ENCODE measurements around the gene CRLF1.
A peak's percentile ranks its signal among the peaks of the same experiment; 100 is the strongest.

CRLF1 gene

DNA sequence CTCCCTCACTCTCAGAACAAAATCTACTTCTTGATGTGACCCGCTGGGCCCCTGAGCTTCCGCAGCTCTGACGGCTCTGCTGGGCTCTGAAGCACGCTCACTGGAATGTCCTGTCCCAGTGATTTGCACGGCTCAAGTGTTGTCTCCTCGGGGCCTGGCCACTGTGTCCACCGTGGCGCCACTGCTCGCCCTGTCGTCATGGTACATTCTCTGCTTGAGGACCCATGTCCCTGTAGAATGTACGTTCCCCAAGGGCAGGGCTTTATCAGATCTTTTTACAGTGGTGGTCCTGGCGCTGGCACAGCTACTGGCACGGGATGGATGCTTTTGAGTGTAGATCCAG is 42.3 kb upstream of the CRLF1 start:
- H3K36me3 ChIP-seq (ENCODE audit: control insufficient read depth in 2 of 2, insufficient read depth in 2 of 2, low read length in 2 of 2): no peaks in the 10 kb centered on the region
- H3K27me3 ChIP-seq (ENCODE audit: control insufficient read depth in 2 of 2, insufficient read depth in 2 of 2, low read length in 2 of 2): no peaks in the 10 kb centered on the region
- peak overlapping the region; percentile 71 for H3K27ac ChIP-seq (ENCODE audit: low read depth in 2 of 2, low read length in 2 of 2)
- peak overlapping the region; percentile 2 to 14 for H3K9ac ChIP-seq (ENCODE audit: low read depth in 1 of 2, low read length in 2 of 2)
- peaks cover 12 to 13% of the 10 kb centered on the region in 2 donors for H3K4me1 ChIP-seq (ENCODE audit: control insufficient read depth in 2 of 2, insufficient read depth in 2 of 2, low read length in 2 of 2)
- no peaks in the 10 kb centered on the region for H3K9me3 ChIP-seq (ENCODE audit: control insufficient read depth in 2 of 2, low read length in 2 of 2)
- H3K4me3 ChIP-seq (ENCODE audit: low read length in 2 of 2): no peak overlapping the region

DNA sequence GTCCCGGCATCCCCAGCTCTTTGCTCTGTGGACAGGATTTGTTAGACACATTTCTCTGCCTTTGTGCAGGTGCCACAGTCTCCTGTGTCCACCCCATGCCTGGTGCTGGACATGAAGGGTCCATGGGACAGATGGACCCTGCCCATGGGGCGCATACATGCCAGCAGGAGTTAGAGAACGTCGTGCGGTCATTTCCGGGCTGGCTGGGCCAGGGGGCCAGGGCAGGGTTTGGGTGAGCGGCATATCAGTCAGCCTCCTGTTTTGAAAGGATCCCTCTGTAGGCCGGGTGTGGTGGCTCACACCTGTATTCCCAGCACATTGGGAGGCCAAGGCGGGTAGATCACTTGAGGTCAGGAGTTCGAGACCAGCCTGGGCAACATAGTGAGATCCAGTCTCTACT is 41.2 kb upstream of the CRLF1 start:
- H3K9me3 ChIP-seq (ENCODE audit: control insufficient read depth in 2 of 2, low read length in 2 of 2): no peaks in the 10 kb centered on the region
- no peak overlapping the region for H3K27ac ChIP-seq (ENCODE audit: low read depth in 2 of 2, low read length in 2 of 2)
- H3K27me3 ChIP-seq (ENCODE audit: control insufficient read depth in 2 of 2, insufficient read depth in 2 of 2, low read length in 2 of 2): no peaks in the 10 kb centered on the region
- H3K4me1 ChIP-seq (ENCODE audit: control insufficient read depth in 2 of 2, insufficient read depth in 2 of 2, low read length in 2 of 2): peaks cover 12 to 13% of the 10 kb centered on the region in 2 donors
- H3K4me3 ChIP-seq (ENCODE audit: low read length in 2 of 2): no peak overlapping the region
- no peak overlapping the region for H3K9ac ChIP-seq (ENCODE audit: low read depth in 1 of 2, low read length in 2 of 2)
- no peaks in the 10 kb centered on the region for H3K36me3 ChIP-seq (ENCODE audit: control insufficient read depth in 2 of 2, insufficient read depth in 2 of 2, low read length in 2 of 2)

DNA sequence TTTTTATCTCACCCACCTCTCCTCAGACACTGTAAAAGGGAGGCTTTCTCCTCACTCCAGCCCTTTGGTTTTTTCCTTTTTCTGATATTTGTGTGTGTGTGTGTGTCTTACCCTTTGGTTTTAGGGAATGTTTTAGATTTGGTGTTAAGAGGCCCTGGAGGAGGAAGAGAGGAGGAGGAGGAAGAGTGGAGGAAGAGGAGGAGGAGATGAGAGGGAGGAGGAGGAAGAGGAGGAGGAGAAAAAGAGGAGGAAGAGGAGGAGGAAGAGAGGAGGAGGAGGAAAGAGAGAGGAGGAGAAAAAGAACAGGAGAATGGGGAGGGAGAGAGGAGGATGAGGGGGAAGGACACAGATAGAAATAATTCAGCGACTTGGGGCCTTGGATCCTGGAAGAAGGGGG is 40.8 kb upstream of the CRLF1 start:
- Histone ChIP-seq H3K4me1 (ENCODE audit: control insufficient read depth in 2 of 2, insufficient read depth in 2 of 2, low read length in 2 of 2) (peaks cover 12 to 13% of the 10 kb centered on the region in 2 donors), H3K27me3 (ENCODE audit: control insufficient read depth in 2 of 2, insufficient read depth in 2 of 2, low read length in 2 of 2) (no peaks in the 10 kb centered on the region), H3K9ac (ENCODE audit: low read depth in 1 of 2, low read length in 2 of 2) (no peak overlapping the region), H3K36me3 (ENCODE audit: control insufficient read depth in 2 of 2, insufficient read depth in 2 of 2, low read length in 2 of 2) (no peaks in the 10 kb centered on the region), H3K9me3 (ENCODE audit: control insufficient read depth in 2 of 2, low read length in 2 of 2) (no peaks in the 10 kb centered on the region), H3K4me3 (ENCODE audit: low read length in 2 of 2) (no peak overlapping the region), H3K27ac (ENCODE audit: low read depth in 2 of 2, low read length in 2 of 2) (no peak overlapping the region)

DNA sequence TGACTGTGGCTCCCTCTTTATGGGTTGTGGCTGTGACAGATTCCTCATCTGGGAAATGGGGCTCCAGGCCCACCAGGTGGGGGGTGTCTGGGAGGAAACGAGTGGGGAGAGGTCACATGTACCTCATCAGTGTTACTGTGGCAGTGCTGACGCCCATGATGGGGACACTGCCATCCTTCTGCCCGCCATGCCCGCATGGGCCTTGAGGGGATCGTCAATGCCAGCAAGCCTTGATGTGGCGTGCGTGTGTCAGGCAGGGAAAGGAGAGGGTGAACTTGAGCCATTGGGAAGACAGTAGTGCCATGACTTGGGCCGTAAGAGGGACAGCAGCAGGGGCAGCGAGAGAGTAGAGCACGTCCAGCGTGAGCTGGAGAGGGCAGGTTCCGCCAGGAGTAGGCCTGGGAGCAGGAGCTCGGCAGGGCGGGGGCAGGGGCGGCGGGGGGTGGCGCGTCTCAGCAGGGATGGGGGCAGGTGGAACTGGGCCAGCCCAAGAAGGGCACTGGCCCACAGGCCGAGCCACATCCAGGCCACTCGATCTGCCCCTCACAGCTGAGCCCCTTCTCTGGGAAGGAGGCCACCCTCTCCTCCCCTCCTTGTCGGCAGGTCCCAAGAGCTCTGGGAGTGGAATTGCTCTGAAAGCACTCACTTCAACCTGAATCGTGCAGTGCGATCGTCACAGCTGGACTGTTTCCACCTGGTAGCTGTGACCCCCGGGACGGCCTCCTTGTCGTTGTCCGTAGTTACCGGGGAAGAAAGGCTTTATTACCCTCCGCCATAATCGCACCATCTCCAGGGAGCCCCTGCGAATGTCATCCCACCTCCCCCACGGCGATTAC is 40.2 kb upstream of the CRLF1 start:
- H3K27ac ChIP-seq (ENCODE audit: low read depth in 2 of 2, low read length in 2 of 2): no peak overlapping the region
- H3K9me3 ChIP-seq (ENCODE audit: control insufficient read depth in 2 of 2, low read length in 2 of 2): no peaks in the 10 kb centered on the region
- no peak overlapping the region for H3K9ac ChIP-seq (ENCODE audit: low read depth in 1 of 2, low read length in 2 of 2)
- H3K27me3 ChIP-seq (ENCODE audit: control insufficient read depth in 2 of 2, insufficient read depth in 2 of 2, low read length in 2 of 2): no peaks in the 10 kb centered on the region
- H3K4me3 ChIP-seq (ENCODE audit: low read length in 2 of 2): no peak overlapping the region
- peaks cover 12 to 13% of the 10 kb centered on the region in 2 donors for H3K4me1 ChIP-seq (ENCODE audit: control insufficient read depth in 2 of 2, insufficient read depth in 2 of 2, low read length in 2 of 2)
- H3K36me3 ChIP-seq (ENCODE audit: control insufficient read depth in 2 of 2, insufficient read depth in 2 of 2, low read length in 2 of 2): no peaks in the 10 kb centered on the region

DNA sequence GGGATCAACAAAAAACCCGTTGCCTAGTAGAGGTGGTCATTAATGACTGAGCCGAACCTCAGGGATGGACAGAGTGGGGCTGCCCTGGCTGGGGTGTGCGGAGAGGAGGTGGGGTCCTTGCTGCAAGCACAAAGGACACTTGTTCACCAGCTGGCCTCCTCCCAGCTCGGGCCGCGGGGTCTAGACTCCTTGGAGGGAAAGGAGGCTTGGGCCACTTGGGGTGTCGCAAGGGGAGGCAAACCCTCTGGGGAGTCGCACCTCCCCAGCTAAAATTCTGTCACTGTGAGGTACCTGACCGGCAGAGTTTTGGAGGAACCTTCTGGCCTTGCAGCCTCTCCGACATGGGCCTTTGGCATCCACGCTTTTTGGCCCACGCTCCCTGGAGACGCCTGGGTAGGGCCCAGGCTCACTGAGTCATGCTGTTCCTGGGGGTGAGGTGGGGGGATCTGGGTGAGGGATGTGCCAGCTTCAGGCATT is 38.5 kb upstream of the CRLF1 start:
- H3K9me3 ChIP-seq (ENCODE audit: control insufficient read depth in 2 of 2, low read length in 2 of 2): no peaks in the 10 kb centered on the region
- H3K27me3 ChIP-seq (ENCODE audit: control insufficient read depth in 2 of 2, insufficient read depth in 2 of 2, low read length in 2 of 2): no peaks in the 10 kb centered on the region
- H3K9ac ChIP-seq (ENCODE audit: low read depth in 1 of 2, low read length in 2 of 2): no peak overlapping the region
- H3K27ac ChIP-seq (ENCODE audit: low read depth in 2 of 2, low read length in 2 of 2): no peak overlapping the region
- H3K4me1 ChIP-seq (ENCODE audit: control insufficient read depth in 2 of 2, insufficient read depth in 2 of 2, low read length in 2 of 2): peaks cover 12 to 13% of the 10 kb centered on the region in 2 donors
- H3K4me3 ChIP-seq (ENCODE audit: low read length in 2 of 2): no peak overlapping the region
- H3K36me3 ChIP-seq (ENCODE audit: control insufficient read depth in 2 of 2, insufficient read depth in 2 of 2, low read length in 2 of 2): no peaks in the 10 kb centered on the region

DNA sequence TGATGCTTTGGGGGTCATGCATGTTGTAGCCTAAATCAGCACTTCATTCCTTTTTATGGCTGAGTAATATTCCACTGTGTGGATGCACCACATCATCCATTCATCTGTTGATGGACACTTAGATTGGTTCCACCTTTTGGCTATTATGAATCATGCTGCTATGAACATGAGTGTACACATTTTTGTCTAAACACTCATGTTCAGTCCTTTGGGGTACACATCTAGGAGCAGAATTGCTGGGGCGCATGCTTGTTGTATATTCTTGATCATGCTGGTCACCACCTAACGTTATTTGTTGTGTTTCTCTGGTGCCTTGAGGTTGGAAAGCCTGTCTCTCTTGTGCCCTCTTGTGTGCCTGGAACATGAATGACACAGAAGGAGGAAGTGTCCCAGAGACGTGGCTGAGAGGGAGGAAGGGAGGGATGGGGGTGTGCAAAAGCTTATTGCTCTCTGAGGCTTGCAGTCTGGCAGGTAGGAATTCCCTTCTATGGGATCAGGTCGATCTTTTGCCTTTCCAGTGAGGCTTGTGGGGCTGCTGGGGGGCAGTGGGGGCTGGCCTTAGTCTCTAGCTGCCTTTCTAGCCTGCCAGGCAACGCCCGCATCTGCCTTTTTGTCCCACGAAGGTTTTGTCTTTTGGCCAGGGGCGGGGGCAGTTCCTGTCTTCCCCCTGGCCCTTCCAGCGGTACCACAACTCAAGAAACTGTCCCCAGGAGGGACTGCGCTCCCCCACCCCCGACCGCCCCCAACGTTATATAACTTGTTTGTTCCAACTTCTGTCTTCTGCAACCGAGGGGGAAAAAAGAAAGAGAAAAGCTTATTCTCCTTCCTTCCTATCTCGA is 37.8 kb upstream of the CRLF1 start:
- Histone ChIP-seq H3K9me3 (ENCODE audit: control insufficient read depth in 2 of 2, low read length in 2 of 2) (no peaks in the 10 kb centered on the region), H3K36me3 (ENCODE audit: control insufficient read depth in 2 of 2, insufficient read depth in 2 of 2, low read length in 2 of 2) (no peaks in the 10 kb centered on the region), H3K27me3 (ENCODE audit: control insufficient read depth in 2 of 2, insufficient read depth in 2 of 2, low read length in 2 of 2) (no peaks in the 10 kb centered on the region), H3K4me3 (ENCODE audit: low read length in 2 of 2) (no peak overlapping the region), H3K9ac (ENCODE audit: low read depth in 1 of 2, low read length in 2 of 2) (no peak overlapping the region), H3K27ac (ENCODE audit: low read depth in 2 of 2, low read length in 2 of 2) (peak overlapping the region; percentile 25 to 33), H3K4me1 (ENCODE audit: control insufficient read depth in 2 of 2, insufficient read depth in 2 of 2, low read length in 2 of 2) (peaks cover 8 to 11% of the 10 kb centered on the region in 2 donors)

DNA sequence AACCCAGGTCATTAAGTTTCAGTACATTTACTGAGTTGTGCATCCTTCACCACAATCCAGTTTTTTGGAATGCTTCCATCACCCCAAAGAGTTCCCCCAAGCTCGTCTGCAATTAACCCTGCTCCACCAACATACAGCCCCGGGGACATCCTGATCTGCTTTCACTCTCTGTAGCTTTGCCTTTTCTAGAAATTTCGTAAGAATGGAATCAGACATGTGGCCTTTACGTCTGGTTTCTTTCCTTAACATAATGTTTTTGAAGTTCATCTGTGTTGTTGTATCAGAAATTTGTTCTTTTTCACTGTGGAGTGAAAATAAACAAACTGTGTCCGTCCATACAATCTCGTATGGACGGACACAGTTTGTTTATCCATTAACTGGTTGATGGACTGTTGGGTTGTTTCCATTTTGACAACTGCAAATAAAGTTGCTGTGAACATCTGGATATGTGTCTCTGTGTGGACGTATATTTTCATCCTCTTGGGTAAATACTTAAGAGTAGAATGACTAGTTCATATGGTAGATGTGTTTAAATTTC is 33.2 kb upstream of the CRLF1 start:
- no peak overlapping the region for H3K27ac ChIP-seq (ENCODE audit: low read depth in 2 of 2, low read length in 2 of 2)
- peaks cover 19 to 21% of the 10 kb centered on the region in 2 donors for H3K4me1 ChIP-seq (ENCODE audit: control insufficient read depth in 2 of 2, insufficient read depth in 2 of 2, low read length in 2 of 2)
- H3K36me3 ChIP-seq (ENCODE audit: control insufficient read depth in 2 of 2, insufficient read depth in 2 of 2, low read length in 2 of 2): no peaks in the 10 kb centered on the region
- no peak overlapping the region for H3K4me3 ChIP-seq (ENCODE audit: low read length in 2 of 2)
- no peaks in the 10 kb centered on the region for H3K27me3 ChIP-seq (ENCODE audit: control insufficient read depth in 2 of 2, insufficient read depth in 2 of 2, low read length in 2 of 2)
- no peaks in the 10 kb centered on the region for H3K9me3 ChIP-seq (ENCODE audit: control insufficient read depth in 2 of 2, low read length in 2 of 2)
- H3K9ac ChIP-seq (ENCODE audit: low read depth in 1 of 2, low read length in 2 of 2): no peak overlapping the region

DNA sequence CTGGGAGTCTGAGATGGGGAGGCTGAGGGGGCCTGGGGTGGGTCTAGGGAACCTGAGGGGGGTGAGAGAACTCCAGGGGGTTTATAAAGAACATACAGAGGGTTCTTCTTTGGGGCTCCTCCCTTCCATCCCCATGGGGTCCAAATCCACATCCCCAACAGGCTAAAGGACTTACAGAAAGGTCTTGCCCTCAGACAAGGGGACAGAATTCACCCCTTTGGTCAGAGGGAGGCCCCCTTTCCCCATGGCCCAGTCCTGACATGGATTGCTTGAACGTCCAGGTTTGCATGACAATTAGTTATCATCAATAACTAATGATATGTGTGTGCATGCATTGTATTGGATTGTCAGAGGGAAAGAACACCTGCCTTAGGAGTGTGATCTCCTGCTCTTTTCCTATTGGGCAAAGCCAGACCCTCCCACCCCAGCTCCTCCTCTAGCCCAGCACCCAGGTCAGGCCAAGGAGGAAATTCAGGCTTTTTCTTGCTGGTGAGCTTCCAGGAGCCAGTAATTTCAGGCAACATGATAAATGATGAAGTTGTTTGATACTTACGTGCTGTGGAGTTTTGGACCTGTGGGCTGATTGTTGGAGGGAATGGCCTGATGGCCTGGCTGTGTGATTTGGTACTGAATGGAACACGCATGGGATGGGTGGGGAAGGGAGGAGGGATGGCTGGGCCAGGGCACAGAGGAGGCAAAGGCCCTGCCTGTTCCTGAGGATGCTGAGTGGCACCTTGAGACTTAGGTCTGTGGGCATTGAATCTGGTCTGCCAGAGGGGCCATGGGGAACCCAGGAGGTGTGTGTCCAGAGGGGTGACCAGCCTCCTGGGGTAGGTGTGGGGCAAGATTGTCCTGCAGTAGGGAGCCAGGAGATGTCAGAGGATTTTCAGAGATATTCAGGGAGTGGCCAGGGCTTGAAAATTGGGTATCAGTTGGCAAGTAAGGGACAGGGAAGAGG is 31.4 kb upstream of the CRLF1 start:
- H3K36me3 ChIP-seq (ENCODE audit: control insufficient read depth in 2 of 2, insufficient read depth in 2 of 2, low read length in 2 of 2): no peaks in the 10 kb centered on the region
- no peaks in the 10 kb centered on the region for H3K9me3 ChIP-seq (ENCODE audit: control insufficient read depth in 2 of 2, low read length in 2 of 2)
- H3K27ac ChIP-seq (ENCODE audit: low read depth in 2 of 2, low read length in 2 of 2): peak overlapping the region; percentile 76 to 84
- H3K27me3 ChIP-seq (ENCODE audit: control insufficient read depth in 2 of 2, insufficient read depth in 2 of 2, low read length in 2 of 2): no peaks in the 10 kb centered on the region
- peak overlapping the region in 1 of 2 donors; percentile 76 for H3K4me3 ChIP-seq (ENCODE audit: low read length in 2 of 2)
- peaks cover 19 to 21% of the 10 kb centered on the region in 2 donors for H3K4me1 ChIP-seq (ENCODE audit: control insufficient read depth in 2 of 2, insufficient read depth in 2 of 2, low read length in 2 of 2)
- H3K9ac ChIP-seq (ENCODE audit: low read depth in 1 of 2, low read length in 2 of 2): peak overlapping the region; percentile 75 to 84

GRCh38 chr19:18636969-18637629 is 30.5 kb upstream of the CRLF1 start, which contains the start of gene KLHL26:
KLHL26 (plus strand) TSS chr19:18637028; CDS start chr19:18637055, 27 bp downstream.
- H3K27ac ChIP-seq (ENCODE audit: low read depth in 2 of 2, low read length in 2 of 2): peak within 1 kb of the TSS; percentile 76 to 84
- H3K27me3 ChIP-seq (ENCODE audit: control insufficient read depth in 2 of 2, insufficient read depth in 2 of 2, low read length in 2 of 2): no peaks in the 10 kb centered on the region
- peak within 1 kb of the TSS; percentile 63 to 76 for H3K4me3 ChIP-seq (ENCODE audit: low read length in 2 of 2)

More at GRCh38 chr19:18636969-18637629, 30.5 kb upstream of the CRLF1 start, which contains the start of gene KLHL26:
- Histone ChIP-seq H3K9me3 (ENCODE audit: control insufficient read depth in 2 of 2, low read length in 2 of 2) (no peaks in the 10 kb centered on the region), H3K4me1 (ENCODE audit: control insufficient read depth in 2 of 2, insufficient read depth in 2 of 2, low read length in 2 of 2) (peaks cover 19 to 21% of the 10 kb centered on the region in 2 donors), H3K9ac (ENCODE audit: low read depth in 1 of 2, low read length in 2 of 2) (peak within 1 kb of the TSS; percentile 75 to 84), H3K36me3 (ENCODE audit: control insufficient read depth in 2 of 2, insufficient read depth in 2 of 2, low read length in 2 of 2) (no peaks in the 10 kb centered on the region)
